GM12891 (cell line): ENCODE data around the gene JUNB.

Source experiments
- DNase-seq: peaks from one replicate; pipeline ENCODE4 v3.0.0; 2011; ENCODE audit warnings: low spot score; ENCODE audit not compliant: insufficient read length
- FAIRE-seq: peaks from 2 replicates; lab custom pipeline; 2011; peaks lifted over from hg19 to GRCh38; lab: Jason Lieb, UNC
- PAX5 ChIP-seq: IDR thresholded peaks from 2 replicates; pipeline ENCODE4 v1.6.1; 2011; ENCODE audit warnings: low read length, moderate library complexity, mild to moderate bottlenecking; ENCODE audit not compliant: insufficient read depth, severe bottlenecking
- POLR2A ChIP-seq: IDR thresholded peaks from 2 replicates; pipeline ENCODE4 v1.6.1; 2011; ENCODE audit warnings: low read depth, low read length, control low read depth
- POLR2AphosphoS5 ChIP-seq: IDR thresholded peaks from 2 replicates; pipeline ENCODE4 v1.6.1; 2011; ENCODE audit warnings: low read depth, low read length, control low read depth
- POU2F2 ChIP-seq: IDR thresholded peaks from 2 replicates; pipeline ENCODE4 v1.6.1; 2011; ENCODE audit warnings: low read depth, mild to moderate bottlenecking, control low read depth, low read length, moderate library complexity
- SPI1 ChIP-seq: IDR thresholded peaks from 2 replicates; pipeline ENCODE4 v1.6.1; 2011; ENCODE audit warnings: low read depth, low read length, control low read depth
- TAF1 ChIP-seq: IDR thresholded peaks from 2 replicates; pipeline ENCODE4 v1.6.1; 2011; ENCODE audit warnings: low read depth, low read length, control low read depth

Gene JUNB

GRCh38 chr19:12788042-12788681, 3.1 kb upstream of the JUNB start:
- DNase-seq (no peak), FAIRE-seq (no peak)
- no peak for TF ChIP-seq POU2F2
- TF ChIP-seq POLR2A = peak; percentile 7; the same call in 1 of the 2 replicates

GRCh38 chr19:12788682-12789097, 2.6 kb upstream of the JUNB start:
- DNase-seq = no peak
- FAIRE-seq = peak; percentile 58
- TF ChIP-seq SPI1 = peak; percentile 42; the same call in 1 of the 2 replicates
- peak; percentile 6 for TF ChIP-seq PAX5
- peak; percentile 36; the same call in 1 of the 2 replicates for TF ChIP-seq TAF1
- peak; percentile 65; the same call in 1 of the 2 replicates for TF ChIP-seq POLR2AphosphoS5
- TF ChIP-seq POLR2A = peak; percentile 9; the same call in 1 of the 2 replicates
- peak; percentile 78 for TF ChIP-seq POU2F2

- FAIRE-seq = no peak
- TF ChIP-seq SPI1 (no peak), TAF1 (0 out of 2 replicates have a peak, but pooled peaks have one; percentile 9)
- DNase-seq = no peak
These were observed 2.0 kb upstream of the JUNB start for GRCh38 chr19:12789098-12789903.

GRCh38 chr19:12789904-12790619, 1.2 kb upstream of the JUNB start:
- TF ChIP-seq PAX5 (peak; percentile 30), POLR2AphosphoS5 (peak; percentile 64; the same call in 1 of the 2 replicates), POLR2A (no peak), POU2F2 (0 out of 2 replicates have a peak, but pooled peaks have one; percentile 21), SPI1 (peak; percentile 32; the same call in 1 of the 2 replicates), TAF1 (peak; percentile 50)
- FAIRE-seq = peak; percentile 80

GRCh38 chr19:12790628-12791344, 500 bp upstream of the JUNB start:
- TF ChIP-seq TAF1 = no peak
- no peak for TF ChIP-seq POLR2A
- no peak for TF ChIP-seq POU2F2
- TF ChIP-seq SPI1 = no peak
- no peak for TF ChIP-seq POLR2AphosphoS5
- no peak for TF ChIP-seq PAX5
- no peak for FAIRE-seq
- DNase-seq = no peak

More at GRCh38 chr19:12789904-12790619, 1.2 kb upstream of the JUNB start:
- DNase-seq = peak; percentile 89

- DNase-seq (no peak), FAIRE-seq (peak; percentile 84)
These were observed 966 bp downstream of the JUNB start for GRCh38 chr19:12792051-12792852.

GRCh38 chr19:12792853-12793289, 1.6 kb downstream of the JUNB start:
- FAIRE-seq = no peak
- DNase-seq = no peak
- TF ChIP-seq SPI1 (no peak), POLR2AphosphoS5 (no peak), POLR2A (no peak), POU2F2 (no peak), TAF1 (no peak), PAX5 (no peak)

More at GRCh38 chr19:12792051-12792852, 966 bp downstream of the JUNB start:
- peak; percentile 81; the same call in 1 of the 2 replicates for TF ChIP-seq POLR2A
- TF ChIP-seq POU2F2 = no peak
- TF ChIP-seq PAX5 = no peak
- TF ChIP-seq TAF1 = peak; percentile 42; the same call in 1 of the 2 replicates
- 0 out of 2 replicates have a peak, but pooled peaks have one; percentile 18 for TF ChIP-seq SPI1
- peak; percentile 87; the same call in 1 of the 2 replicates for TF ChIP-seq POLR2AphosphoS5

- TF ChIP-seq PAX5 = peak; percentile 10
- peak; percentile 85; the same call in 1 of the 2 replicates for TF ChIP-seq POU2F2
- TF ChIP-seq POLR2A = peak; percentile 85
- TF ChIP-seq SPI1 = no peak
- TF ChIP-seq TAF1 = peak; percentile 18; the same call in 1 of the 2 replicates
- TF ChIP-seq POLR2AphosphoS5 = peak; percentile 94
- DNase-seq (peak; percentile 86), FAIRE-seq (peak; percentile 96)
These were observed 2.3 kb downstream of the JUNB start for GRCh38 chr19:12793290-12794195.
